ENCODE data around the gene SCUBE3. TPM values are rescaled to one million over a fixed set of nuclear protein-coding genes. Genes with fewer than 3 reads are reported as not detected.

The SCUBE3 gene
- total RNA-seq, 1 experiment from 2014 or later = 0.17 TPM

DNA sequence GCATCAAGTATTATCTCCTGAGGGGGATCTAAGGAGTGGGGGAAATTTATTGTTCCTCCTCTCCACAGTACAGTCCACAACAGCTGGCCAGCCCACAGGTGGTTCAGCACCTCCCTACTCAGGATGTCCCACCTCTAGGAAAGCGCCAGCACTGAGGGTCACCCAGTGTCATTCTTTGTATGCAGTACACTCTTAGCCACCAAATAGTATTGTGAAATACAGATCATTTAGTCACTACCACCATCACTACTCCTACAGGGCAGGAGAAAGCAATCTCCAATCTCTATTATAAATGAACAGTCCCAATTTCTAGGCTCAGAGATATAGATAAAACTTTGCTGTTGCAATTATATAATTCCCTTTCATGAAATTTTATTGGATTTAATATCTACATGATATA is 39.5 kb downstream of the SCUBE3 start:
- intact Hi-C loops (cut with micrococcal nuclease; ENCODE audit: unreplicated experiment) = no loop called here
- Histone ChIP-seq H3K79me2 (ENCODE audit: low read depth) (peaks cover 12% of the 10 kb centered on the region), H4K20me1 (ENCODE audit: insufficient read depth) (no peaks in the 10 kb centered on the region), H3K9me3 (ENCODE audit: insufficient read depth, low read depth) (no peaks in the 10 kb centered on the region), H3K27ac (no peak overlapping the region), H3K27me3 (ENCODE audit: insufficient read depth, low read depth) (no peaks in the 10 kb centered on the region), H2AFZ (no peak overlapping the region), H3F3A (ENCODE audit: insufficient read depth, low read depth) (peaks cover 2% of the 10 kb centered on the region; the same call in 1 of the 2 replicates), H3K4me3 (no peak overlapping the region), H3K4me1 (replicated peaks; ENCODE audit: insufficient read depth) (peaks cover 4% of the 10 kb centered on the region; the same call in 1 of the 2 replicates), H3K36me3 (ENCODE audit: low read depth) (no peaks in the 10 kb centered on the region), H3K4me2 (no peak overlapping the region), H3K9me2 (ENCODE audit: insufficient read depth) (no peaks in the 10 kb centered on the region)
- POLR2A ChIA-PET (ENCODE audit: unreplicated experiment) = no interaction called here
- no TSS peak for BruUV-seq (replicated peaks)
- DNase-seq = no peak
- CTCF ChIA-PET = no interaction called here
- TF ChIP-seq, protein P1, sequence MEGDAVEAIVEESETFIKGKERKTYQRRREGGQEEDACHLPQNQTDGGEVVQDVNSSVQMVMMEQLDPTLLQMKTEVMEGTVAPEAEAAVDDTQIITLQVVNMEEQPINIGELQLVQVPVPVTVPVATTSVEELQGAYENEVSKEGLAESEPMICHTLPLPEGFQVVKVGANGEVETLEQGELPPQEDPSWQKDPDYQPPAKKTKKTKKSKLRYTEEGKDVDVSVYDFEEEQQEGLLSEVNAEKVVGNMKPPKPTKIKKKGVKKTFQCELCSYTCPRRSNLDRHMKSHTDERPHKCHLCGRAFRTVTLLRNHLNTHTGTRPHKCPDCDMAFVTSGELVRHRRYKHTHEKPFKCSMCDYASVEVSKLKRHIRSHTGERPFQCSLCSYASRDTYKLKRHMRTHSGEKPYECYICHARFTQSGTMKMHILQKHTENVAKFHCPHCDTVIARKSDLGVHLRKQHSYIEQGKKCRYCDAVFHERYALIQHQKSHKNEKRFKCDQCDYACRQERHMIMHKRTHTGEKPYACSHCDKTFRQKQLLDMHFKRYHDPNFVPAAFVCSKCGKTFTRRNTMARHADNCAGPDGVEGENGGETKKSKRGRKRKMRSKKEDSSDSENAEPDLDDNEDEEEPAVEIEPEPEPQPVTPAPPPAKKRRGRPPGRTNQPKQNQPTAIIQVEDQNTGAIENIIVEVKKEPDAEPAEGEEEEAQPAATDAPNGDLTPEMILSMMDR (conservative IDR thresholded peaks at IDR 0.05) = no peak
- no peak for TF ChIP-seq EZH2 (IDR thresholded peaks at IDR 0.05; ENCODE audit: low read depth)

DNA sequence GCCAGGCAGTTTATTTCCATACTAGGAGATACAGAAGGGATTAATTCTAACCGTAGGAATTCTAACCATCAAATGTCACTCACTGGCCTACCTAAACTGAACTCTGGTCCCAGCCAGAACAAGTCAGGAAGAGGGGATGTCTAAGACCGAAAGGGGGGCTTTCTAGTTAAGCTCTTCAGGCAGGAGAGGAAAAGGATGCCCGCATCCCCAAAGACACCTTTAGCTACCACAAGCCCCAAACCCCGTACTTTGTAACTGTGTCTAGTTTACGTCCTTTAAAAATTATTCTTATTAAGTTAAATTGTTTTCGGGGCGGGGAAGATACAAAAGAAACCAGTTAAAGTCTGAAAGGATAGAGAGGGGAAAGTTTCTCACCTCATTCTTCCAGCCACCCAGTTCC is 44.6 kb downstream of the SCUBE3 start:
- Histone ChIP-seq H3K9me3 (ENCODE audit: insufficient read depth, low read depth) (no peaks in the 10 kb centered on the region), H3K36me3 (ENCODE audit: low read depth) (no peaks in the 10 kb centered on the region), H3K4me2 (peak overlapping the region; percentile 96), H3K79me2 (ENCODE audit: low read depth) (peaks cover 31% of the 10 kb centered on the region), H3K4me3 (peak overlapping the region; percentile 92), H3K9me2 (ENCODE audit: insufficient read depth) (no peaks in the 10 kb centered on the region), H3K27ac (peak overlapping the region; percentile 92), H3K27me3 (ENCODE audit: insufficient read depth, low read depth) (no peaks in the 10 kb centered on the region), H2AFZ (peak overlapping the region; percentile 99), H4K20me1 (ENCODE audit: insufficient read depth) (no peaks in the 10 kb centered on the region), H3F3A (ENCODE audit: insufficient read depth, low read depth) (peaks cover 20% of the 10 kb centered on the region), H3K4me1 (replicated peaks; ENCODE audit: insufficient read depth) (peaks cover 16% of the 10 kb centered on the region; the same call in 1 of the 2 replicates)
- no peak for DNase-seq
- BruUV-seq (replicated peaks) = no TSS peak
- intact Hi-C loops (cut with micrococcal nuclease; ENCODE audit: unreplicated experiment) = no loop called here
- ChIA-PET CTCF (interaction anchor here (0.7 kb wide), 1 partner anchor 60 kb away, joined by 3 read pairs; no protein-coding TSS in a partner anchor), POLR2A (ENCODE audit: unreplicated experiment) (interaction anchor here (0.5 to 0.6 kb wide), 3 partner anchors 200 to 868 kb away, joined by 3 read pairs; no protein-coding TSS in a partner anchor)
- TF ChIP-seq, protein P1 (conservative IDR thresholded peaks at IDR 0.05) = no peak
- no peak for TF ChIP-seq EZH2 (IDR thresholded peaks at IDR 0.05; ENCODE audit: low read depth)

DNA sequence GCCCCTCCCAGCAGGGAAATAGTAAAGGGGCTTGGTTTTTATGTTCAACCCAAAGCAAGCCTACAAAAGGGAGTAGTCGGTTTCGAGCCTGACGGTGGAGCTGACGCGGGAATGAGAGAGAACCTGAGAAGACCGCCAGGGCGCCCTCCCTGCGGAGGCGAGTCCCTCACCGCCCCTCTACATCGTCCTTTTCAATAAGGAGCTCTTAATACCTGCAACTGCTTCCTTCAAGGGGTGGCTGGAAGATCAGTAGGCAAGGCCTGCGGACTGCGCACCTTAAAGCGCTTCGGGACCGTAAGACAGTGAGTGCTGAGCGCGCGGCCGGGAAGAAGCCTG is 45.1 kb downstream of the SCUBE3 start:
- TF ChIP-seq EZH2 (IDR thresholded peaks at IDR 0.05; ENCODE audit: low read depth) = no peak
- TF ChIP-seq, protein P1 (conservative IDR thresholded peaks at IDR 0.05) = no peak
- TSS peak; percentile 60 for BruUV-seq (replicated peaks)
- peak overlapping the region; percentile 99 for H2AFZ ChIP-seq
- H3K9me2 ChIP-seq (ENCODE audit: insufficient read depth) = no peaks in the 10 kb centered on the region
- H3F3A ChIP-seq (ENCODE audit: insufficient read depth, low read depth) = peaks cover 20% of the 10 kb centered on the region
- ChIA-PET POLR2A (ENCODE audit: unreplicated experiment) (interaction anchor here (0.5 to 0.6 kb wide), 2 partner anchors 605 to 831 kb away, joined by 3 read pairs; no protein-coding TSS in a partner anchor), CTCF (interaction anchor here (0.5 to 1.0 kb wide), 3 partner anchors 119 to 816 kb away, joined by 3 to 5 read pairs (median 3); no protein-coding TSS in a partner anchor)
- H3K27me3 ChIP-seq (ENCODE audit: insufficient read depth, low read depth) = no peaks in the 10 kb centered on the region
- peaks cover 31% of the 10 kb centered on the region for H3K79me2 ChIP-seq (ENCODE audit: low read depth)
- peak in 1 of 2 experiments; percentile 40 for DNase-seq
- H3K27ac ChIP-seq = peak overlapping the region; percentile 92
- peak overlapping the region; percentile 92 for H3K4me3 ChIP-seq
- H3K4me1 ChIP-seq (replicated peaks; ENCODE audit: insufficient read depth) = peaks cover 16% of the 10 kb centered on the region; the same call in 1 of the 2 replicates
- H3K4me2 ChIP-seq = peak overlapping the region; percentile 96
- intact Hi-C loops (cut with micrococcal nuclease; ENCODE audit: unreplicated experiment) = no loop called here
- H3K36me3 ChIP-seq (ENCODE audit: low read depth) = no peaks in the 10 kb centered on the region
- H4K20me1 ChIP-seq (ENCODE audit: insufficient read depth) = no peaks in the 10 kb centered on the region
- no peaks in the 10 kb centered on the region for H3K9me3 ChIP-seq (ENCODE audit: insufficient read depth, low read depth)
